ENCODE data around the gene LRP8. TPM values are rescaled to one million over a fixed set of nuclear protein-coding genes. Genes with fewer than 3 reads are reported as not detected.

LRP8 gene
- total and polyA plus RNA-seq, 7 donors = 0.17 to 2.4 (median 0.94) TPM

DNA sequence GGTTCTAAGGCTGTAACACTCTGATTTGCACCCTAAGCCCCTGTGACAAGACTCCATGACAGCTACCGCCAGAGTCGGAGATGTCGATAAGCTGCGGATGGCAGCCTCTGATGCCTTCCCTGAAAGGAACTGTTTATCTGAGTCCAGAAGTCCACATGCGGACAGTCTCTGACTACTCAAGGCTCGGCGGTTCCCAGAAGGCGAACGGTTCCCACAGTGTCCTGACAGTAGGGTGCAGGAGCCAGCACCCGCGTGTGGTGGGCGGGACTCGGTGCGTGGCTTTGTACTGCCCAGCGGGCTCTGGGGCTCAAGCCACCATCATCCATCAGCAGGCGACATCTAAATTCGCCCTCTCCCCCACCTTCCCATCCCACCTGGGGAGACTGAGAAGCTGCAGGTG, 30.7 kb downstream of the LRP8 start:
- Histone ChIP-seq H3K36me3 (ENCODE audit: insufficient read depth in 1 of 2, low read depth in 1 of 2) (no peaks in the 10 kb centered on the region), H3K27me3 (ENCODE audit: insufficient read depth in 3 of 3, low read length in 2 of 3) (no peaks in the 10 kb centered on the region), H3K9me3 (no peaks in the 10 kb centered on the region), H3K4me3 (no peak overlapping the region), H3K27ac (no peak overlapping the region), H3K4me1 (peaks cover 3% of the 10 kb centered on the region)
- TF ChIP-seq, protein P1, sequence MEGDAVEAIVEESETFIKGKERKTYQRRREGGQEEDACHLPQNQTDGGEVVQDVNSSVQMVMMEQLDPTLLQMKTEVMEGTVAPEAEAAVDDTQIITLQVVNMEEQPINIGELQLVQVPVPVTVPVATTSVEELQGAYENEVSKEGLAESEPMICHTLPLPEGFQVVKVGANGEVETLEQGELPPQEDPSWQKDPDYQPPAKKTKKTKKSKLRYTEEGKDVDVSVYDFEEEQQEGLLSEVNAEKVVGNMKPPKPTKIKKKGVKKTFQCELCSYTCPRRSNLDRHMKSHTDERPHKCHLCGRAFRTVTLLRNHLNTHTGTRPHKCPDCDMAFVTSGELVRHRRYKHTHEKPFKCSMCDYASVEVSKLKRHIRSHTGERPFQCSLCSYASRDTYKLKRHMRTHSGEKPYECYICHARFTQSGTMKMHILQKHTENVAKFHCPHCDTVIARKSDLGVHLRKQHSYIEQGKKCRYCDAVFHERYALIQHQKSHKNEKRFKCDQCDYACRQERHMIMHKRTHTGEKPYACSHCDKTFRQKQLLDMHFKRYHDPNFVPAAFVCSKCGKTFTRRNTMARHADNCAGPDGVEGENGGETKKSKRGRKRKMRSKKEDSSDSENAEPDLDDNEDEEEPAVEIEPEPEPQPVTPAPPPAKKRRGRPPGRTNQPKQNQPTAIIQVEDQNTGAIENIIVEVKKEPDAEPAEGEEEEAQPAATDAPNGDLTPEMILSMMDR (IDR thresholded peaks at IDR 0.05) = no peak
- 88 to 98% (median 94%) methylated on average over 17 of the region's 17 CpGs for WGBS, 3 donors
- DNase-seq = no peak
- intact Hi-C loops (cut with DNase I) = no loop called here
- no peak for ATAC-seq

DNA sequence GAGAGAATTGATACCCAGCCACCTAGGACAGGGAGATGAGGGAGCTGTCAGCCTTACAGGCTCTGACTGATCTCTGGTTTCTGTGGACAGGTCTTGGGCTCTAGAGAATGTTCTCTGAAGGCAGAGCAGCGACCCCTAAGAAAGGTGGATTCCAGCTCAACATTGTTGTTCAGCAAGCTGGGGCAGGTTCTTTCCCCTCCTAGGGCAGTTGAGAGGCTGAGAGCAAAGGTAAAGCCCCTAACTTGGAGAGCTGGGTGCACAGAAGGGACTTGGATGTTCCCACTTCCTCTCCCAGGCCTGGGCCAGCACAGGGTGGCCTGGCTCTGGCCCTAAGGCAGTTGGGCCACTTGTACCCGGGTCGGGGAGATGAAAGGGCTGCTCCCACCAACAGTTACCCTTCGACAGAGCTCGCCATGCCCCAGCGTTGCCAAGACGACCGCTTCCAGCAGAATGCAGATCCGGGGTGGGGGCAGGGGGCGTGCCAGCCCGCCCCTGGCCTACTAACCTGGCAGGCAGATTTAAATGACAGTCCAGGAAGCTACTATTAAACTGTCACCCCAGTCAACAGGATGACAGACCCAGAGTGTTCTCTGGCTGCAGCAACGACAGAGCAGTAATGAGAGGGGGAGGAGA, 31.6 kb downstream of the LRP8 start:
- TF ChIP-seq, protein P1 (IDR thresholded peaks at IDR 0.05) = no peak
- ATAC-seq (no peak), DNase-seq (no peak)
- Histone ChIP-seq H3K4me1 (peaks cover 3% of the 10 kb centered on the region), H3K4me3 (no peak overlapping the region), H3K27ac (no peak overlapping the region), H3K9me3 (no peaks in the 10 kb centered on the region), H3K27me3 (ENCODE audit: insufficient read depth in 3 of 3, low read length in 2 of 3) (no peaks in the 10 kb centered on the region), H3K36me3 (ENCODE audit: insufficient read depth in 1 of 2, low read depth in 1 of 2) (no peaks in the 10 kb centered on the region)
- WGBS, 3 donors = 70 to 81% (median 75%) methylated on average over 12 of the region's 12 CpGs
- intact Hi-C loops (cut with DNase I) = no loop called here

DNA sequence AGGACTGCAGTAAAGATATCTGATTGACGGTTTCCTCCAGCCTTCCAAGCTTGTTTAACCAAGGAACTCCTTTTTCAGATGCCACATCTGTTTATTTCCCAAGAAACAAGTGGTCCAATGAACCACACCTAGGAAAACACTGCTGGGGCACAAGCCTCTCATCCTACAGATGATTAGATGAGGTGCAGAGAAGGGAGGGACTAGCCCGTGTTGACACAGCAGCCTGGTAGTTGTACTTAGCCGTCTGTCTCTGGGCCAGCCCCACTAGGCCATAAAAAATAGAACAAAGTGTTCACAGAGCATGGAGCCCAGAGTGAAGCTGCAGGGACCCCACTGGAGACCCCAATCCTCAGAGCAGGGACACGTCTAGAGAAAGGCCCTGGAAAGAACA, 32.1 kb downstream of the LRP8 start:
- TF ChIP-seq, protein P1 (IDR thresholded peaks at IDR 0.05) = no peak
- ATAC-seq (no peak), DNase-seq (no peak)
- no peak overlapping the region for H3K4me3 ChIP-seq
- intact Hi-C loops (cut with DNase I) = no loop called here
- H3K9me3 ChIP-seq = no peaks in the 10 kb centered on the region
- no peaks in the 10 kb centered on the region for H3K36me3 ChIP-seq (ENCODE audit: insufficient read depth in 1 of 2, low read depth in 1 of 2)
- 64 to 76% (median 71%) methylated on average over 4 of the region's 4 CpGs for WGBS, 3 donors
- no peaks in the 10 kb centered on the region for H3K27me3 ChIP-seq (ENCODE audit: insufficient read depth in 3 of 3, low read length in 2 of 3)
- H3K4me1 ChIP-seq = peaks cover 3% of the 10 kb centered on the region
- H3K27ac ChIP-seq = no peak overlapping the region

DNA sequence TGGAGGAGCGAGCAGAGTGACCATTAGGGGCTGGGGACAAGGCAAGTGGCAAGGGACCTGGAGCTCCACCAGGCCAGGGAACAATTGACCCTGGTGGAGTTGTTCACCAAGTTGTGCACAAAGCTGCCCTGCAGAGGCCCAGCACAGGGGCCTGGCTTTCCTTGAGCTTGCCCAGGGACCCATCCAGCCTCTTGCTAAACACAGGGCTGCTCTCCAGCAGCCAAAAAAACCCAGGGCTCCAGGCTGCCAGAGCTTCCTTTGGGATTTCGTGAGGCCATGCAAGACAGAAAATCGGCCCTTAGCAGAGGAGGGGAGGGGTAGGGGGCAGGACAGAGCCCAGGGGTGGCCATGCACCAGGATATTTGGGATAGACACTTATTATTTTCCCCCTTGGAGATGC, 32.6 kb downstream of the LRP8 start:
- Histone ChIP-seq H3K27ac (no peak overlapping the region), H3K4me1 (peaks cover 3% of the 10 kb centered on the region), H3K27me3 (ENCODE audit: insufficient read depth in 3 of 3, low read length in 2 of 3) (no peaks in the 10 kb centered on the region), H3K9me3 (no peaks in the 10 kb centered on the region), H3K36me3 (ENCODE audit: insufficient read depth in 1 of 2, low read depth in 1 of 2) (no peaks in the 10 kb centered on the region), H3K4me3 (no peak overlapping the region)
- DNase-seq = no peak
- no peak for ATAC-seq
- WGBS, 3 donors = 76 to 85% (median 78%) methylated on average over 3 of the region's 3 CpGs
- TF ChIP-seq, protein P1 (IDR thresholded peaks at IDR 0.05) = no peak
- intact Hi-C loops (cut with DNase I) = no loop called here

DNA sequence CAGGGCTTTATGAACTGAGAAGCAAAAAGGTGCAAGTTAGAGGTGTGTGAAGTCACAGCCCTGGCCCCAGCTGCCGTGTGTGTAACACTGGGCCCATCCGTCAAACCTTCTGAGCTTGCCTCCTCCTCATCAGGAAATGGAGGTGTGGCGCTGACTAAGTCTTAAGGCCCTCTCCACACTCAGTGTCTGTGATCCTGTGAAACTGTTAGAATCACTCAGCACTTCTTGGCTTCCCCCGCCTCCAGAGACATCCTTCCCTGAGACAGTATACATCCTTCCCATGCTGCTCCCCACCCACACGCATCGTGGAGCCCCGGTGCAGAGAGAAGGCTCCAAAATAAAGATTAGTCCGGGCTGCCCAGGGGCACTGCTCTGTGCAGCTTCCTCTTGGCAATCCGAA, 33.3 kb downstream of the LRP8 start:
- H3K4me1 ChIP-seq = peaks cover 3% of the 10 kb centered on the region
- TF ChIP-seq, protein P1 (IDR thresholded peaks at IDR 0.05) = no peak
- intact Hi-C loops (cut with DNase I) = no loop called here
- 76 to 79% (median 77%) methylated on average over 9 of the region's 9 CpGs for WGBS, 3 donors
- H3K27ac ChIP-seq = no peak overlapping the region
- ATAC-seq = no peak
- no peak for DNase-seq
- H3K36me3 ChIP-seq (ENCODE audit: insufficient read depth in 1 of 2, low read depth in 1 of 2) = no peaks in the 10 kb centered on the region
- no peaks in the 10 kb centered on the region for H3K27me3 ChIP-seq (ENCODE audit: insufficient read depth in 3 of 3, low read length in 2 of 3)
- H3K4me3 ChIP-seq = no peak overlapping the region
- no peaks in the 10 kb centered on the region for H3K9me3 ChIP-seq

Measured in psoas muscle (tissue), 8 donors.